ENCODE results near the gene FAM131C.

Gene FAM131C

GRCh38 chr1:16116002-16116401, 42.6 kb upstream of the FAM131C start:
- no peaks in the 10 kb centered on the region for H3K9me3 ChIP-seq
- no peaks in the 10 kb centered on the region for H3K4me1 ChIP-seq (ENCODE audit: control insufficient read depth in 1 of 2, insufficient read depth in 1 of 2, low read depth in 1 of 2, low read length in 1 of 2)
- no peak overlapping the region for H3K4me3 ChIP-seq (ENCODE audit: low read depth in 1 of 2, low read length in 1 of 2)
- no peak for TF ChIP-seq CTCF (IDR thresholded peaks at IDR 0.05)
- no peak overlapping the region for H3K27ac ChIP-seq
- no peaks in the 10 kb centered on the region for H3K27me3 ChIP-seq
- H3K36me3 ChIP-seq, result no peaks in the 10 kb centered on the region

- no peak for TF ChIP-seq CTCF (IDR thresholded peaks at IDR 0.05)
- no peaks in the 10 kb centered on the region for H3K9me3 ChIP-seq
- no peaks in the 10 kb centered on the region for H3K36me3 ChIP-seq
- no peaks in the 10 kb centered on the region for H3K27me3 ChIP-seq
- H3K27ac ChIP-seq, result no peak overlapping the region
- H3K4me1 ChIP-seq (ENCODE audit: control insufficient read depth in 1 of 2, insufficient read depth in 1 of 2, low read depth in 1 of 2, low read length in 1 of 2), result no peaks in the 10 kb centered on the region
- H3K4me3 ChIP-seq (ENCODE audit: low read depth in 1 of 2, low read length in 1 of 2), result no peak overlapping the region
Observed at GRCh38 chr1:16115468-16115983, 42.1 kb upstream of the FAM131C start.

GRCh38 chr1:16114527-16115467, 41.3 kb upstream of the FAM131C start:
- H3K9me3 ChIP-seq, result no peaks in the 10 kb centered on the region
- H3K27me3 ChIP-seq, result no peaks in the 10 kb centered on the region
- no peak overlapping the region for H3K4me3 ChIP-seq (ENCODE audit: low read depth in 1 of 2, low read length in 1 of 2)
- H3K27ac ChIP-seq, result no peak overlapping the region
- TF ChIP-seq CTCF (IDR thresholded peaks at IDR 0.05), result no peak
- no peaks in the 10 kb centered on the region for H3K36me3 ChIP-seq
- H3K4me1 ChIP-seq (ENCODE audit: control insufficient read depth in 1 of 2, insufficient read depth in 1 of 2, low read depth in 1 of 2, low read length in 1 of 2), result no peaks in the 10 kb centered on the region

GRCh38 chr1:16112596-16113555, 39.4 kb upstream of the FAM131C start:
- H3K9me3 ChIP-seq, result peaks cover 12% of the 10 kb centered on the region
- no peaks in the 10 kb centered on the region for H3K4me1 ChIP-seq (ENCODE audit: control insufficient read depth in 1 of 2, insufficient read depth in 1 of 2, low read depth in 1 of 2, low read length in 1 of 2)
- H3K27ac ChIP-seq, result no peak overlapping the region
- H3K4me3 ChIP-seq (ENCODE audit: low read depth in 1 of 2, low read length in 1 of 2), result no peak overlapping the region
- no peak for TF ChIP-seq CTCF (IDR thresholded peaks at IDR 0.05)
- no peaks in the 10 kb centered on the region for H3K36me3 ChIP-seq
- no peaks in the 10 kb centered on the region for H3K27me3 ChIP-seq

- Histone ChIP-seq H3K36me3 (no peaks in the 10 kb centered on the region), H3K9me3 (peaks cover 16% of the 10 kb centered on the region), H3K4me1 (ENCODE audit: control insufficient read depth in 1 of 2, insufficient read depth in 1 of 2, low read depth in 1 of 2, low read length in 1 of 2) (no peaks in the 10 kb centered on the region), H3K4me3 (ENCODE audit: low read depth in 1 of 2, low read length in 1 of 2) (no peak overlapping the region), H3K27ac (no peak overlapping the region), H3K27me3 (peaks cover 6% of the 10 kb centered on the region)
- TF ChIP-seq CTCF (IDR thresholded peaks at IDR 0.05), result no peak
Observed at GRCh38 chr1:16111771-16112595, 38.5 kb upstream of the FAM131C start.

Data from neutrophil (primary cell).